Keratinocyte (primary cell): Measurements from ENCODE around the gene NLRP1. TPM values are rescaled to one million over a fixed set of nuclear protein-coding genes. Genes with fewer than 3 reads are reported as not detected.

Experiments
- DNase-seq: peaks from one replicate; pipeline ENCODE4 v3.0.0-alpha.2; 2011; ENCODE audit warnings: low read depth, missing footprints, low spot score
- FAIRE-seq: peaks from 2 replicates; lab custom pipeline; 2011; peaks lifted over from hg19 to GRCh38; lab: Jason Lieb, UNC
- H2AFZ ChIP-seq: 2 replicates; pipeline ENCODE4 v1.6.0; 2012; ENCODE audit warnings: low read length, control low read depth, inconsistent platforms; ENCODE audit not compliant: control insufficient read depth
- H3K27ac ChIP-seq: 2 replicates; pipeline ENCODE4 v1.5.1; 2011; ENCODE audit warnings: low read length; ENCODE audit not compliant: control insufficient read depth, insufficient read depth
- H3K27me3 ChIP-seq: 3 replicates; pipeline ENCODE4 v1.6.0; 2011; ENCODE audit warnings: low read length; ENCODE audit not compliant: control insufficient read depth, insufficient read depth; ENCODE audit errors: extremely low read depth
- H3K36me3 ChIP-seq, 2 experiments: 2 replicates in 1 of 2; 3 replicates in 1 of 2; pipeline ENCODE4 v1.5.1; 2011; ENCODE audit warnings: low read length in 2 of 2, mild to moderate bottlenecking in 1 of 2; ENCODE audit not compliant: control insufficient read depth in 2 of 2, insufficient read depth in 2 of 2; ENCODE audit errors: extremely low read depth in 1 of 2
- H3K4me1 ChIP-seq: 3 replicates; pipeline ENCODE4 v1.5.1; 2011; ENCODE audit warnings: low read length; ENCODE audit not compliant: control insufficient read depth, insufficient read depth; ENCODE audit errors: extremely low read depth
- H3K4me2 ChIP-seq: 3 replicates; pipeline ENCODE4 v1.6.0; 2011; ENCODE audit warnings: low read depth, low read length; ENCODE audit not compliant: control insufficient read depth, insufficient read depth; ENCODE audit errors: extremely low read depth
- H3K4me3 ChIP-seq, 3 experiments: fragments of 200-600 bp in 1 of 3; sonication (generic) in 1 of 3; 2 replicates in 2 of 3; 3 replicates in 1 of 3; pipeline ENCODE4 v1.5.1; 2011 to 2016; ENCODE audit warnings: low read length in 3 of 3, mild to moderate bottlenecking in 3 of 3, control low read depth in 2 of 3, inconsistent platforms in 1 of 3, low read depth in 1 of 3, mixed read lengths in 1 of 3, mixed run types in 1 of 3, moderate library complexity in 1 of 3; ENCODE audit not compliant: control insufficient read depth in 2 of 3, insufficient read depth in 2 of 3; ENCODE audit errors: extremely low read depth in 1 of 3
- H3K79me2 ChIP-seq: 2 replicates; pipeline ENCODE4 v1.6.0; 2012; ENCODE audit warnings: low read length; ENCODE audit not compliant: control insufficient read depth, insufficient read depth
- H3K9ac ChIP-seq: 3 replicates; pipeline ENCODE4 v1.6.0; 2011; ENCODE audit warnings: low read length; ENCODE audit not compliant: control insufficient read depth, insufficient read depth; ENCODE audit errors: extremely low read depth
- H3K9me1 ChIP-seq: 3 replicates; pipeline ENCODE4 v1.6.0; 2011; ENCODE audit warnings: low read length; ENCODE audit not compliant: control insufficient read depth, insufficient read depth; ENCODE audit errors: extremely low read depth
- H3K9me3 ChIP-seq: 2 replicates; pipeline ENCODE4 v1.5.1; 2012; ENCODE audit warnings: low read depth, low read length; ENCODE audit not compliant: control insufficient read depth
- H4K20me1 ChIP-seq: 3 replicates; pipeline ENCODE4 v1.6.0; 2011; ENCODE audit warnings: low read length; ENCODE audit not compliant: control insufficient read depth, insufficient read depth; ENCODE audit errors: extremely low read depth
- EZH2 ChIP-seq: IDR thresholded peaks from one replicate; pipeline ENCODE4 v1.6.1; 2012; ENCODE audit warnings: inconsistent platforms, mild to moderate bottlenecking, low read length, moderate library complexity
- dilution Hi-C: fragments of 300-500 bp; cut with MboI; formaldehyde crosslinking; loops from one replicate; pipeline ENCODE4 v1.7.0; 2020; ENCODE audit warnings: low sequenced_read_pairs; ENCODE audit not compliant: extremely low pct_ligation_motif_present
- polyA plus RNA-seq, 5 experiments: library from polyadenylated mRNA; depleted of rRNA in 3 of 5; stranded (reverse) in 3 of 5; stranded (forward) in 1 of 5; unstranded in 1 of 5; fragments of >200 nt; gene quantifications; 1 replicate in 1 of 5; 2 replicates in 3 of 5; 3 replicates in 1 of 5; pipeline versions ENCODE4 v1.2.1 to v1.2.3, GENCODE V29; 2011 to 2012; ENCODE audit warnings: missing spikeins in 2 of 5, low read depth in 1 of 5, low replicate concordance in 1 of 5
- TF ChIP-seq, protein P1 (sequence below), 3 experiments: IDR thresholded peaks in 1 of 3; conservative IDR thresholded peaks in 1 of 3; optimal IDR thresholded peaks in 1 of 3; 2 replicates in 2 of 3; 3 replicates in 1 of 3; pipeline versions ENCODE3 to v1.5.1; 2011; ENCODE audit warnings: low read length in 3 of 3, mild to moderate bottlenecking in 3 of 3, moderate library complexity in 2 of 3, control low read depth in 1 of 3, inconsistent platforms in 1 of 3; ENCODE audit not compliant: insufficient read depth in 2 of 3; ENCODE audit errors: extremely low read depth in 1 of 3

The NLRP1 gene
- polyA plus RNA-seq, 1 donor (not counting 4 experiments of a cell fraction or from before 2014, with no cell fraction given): 20.1 TPM

DNA sequence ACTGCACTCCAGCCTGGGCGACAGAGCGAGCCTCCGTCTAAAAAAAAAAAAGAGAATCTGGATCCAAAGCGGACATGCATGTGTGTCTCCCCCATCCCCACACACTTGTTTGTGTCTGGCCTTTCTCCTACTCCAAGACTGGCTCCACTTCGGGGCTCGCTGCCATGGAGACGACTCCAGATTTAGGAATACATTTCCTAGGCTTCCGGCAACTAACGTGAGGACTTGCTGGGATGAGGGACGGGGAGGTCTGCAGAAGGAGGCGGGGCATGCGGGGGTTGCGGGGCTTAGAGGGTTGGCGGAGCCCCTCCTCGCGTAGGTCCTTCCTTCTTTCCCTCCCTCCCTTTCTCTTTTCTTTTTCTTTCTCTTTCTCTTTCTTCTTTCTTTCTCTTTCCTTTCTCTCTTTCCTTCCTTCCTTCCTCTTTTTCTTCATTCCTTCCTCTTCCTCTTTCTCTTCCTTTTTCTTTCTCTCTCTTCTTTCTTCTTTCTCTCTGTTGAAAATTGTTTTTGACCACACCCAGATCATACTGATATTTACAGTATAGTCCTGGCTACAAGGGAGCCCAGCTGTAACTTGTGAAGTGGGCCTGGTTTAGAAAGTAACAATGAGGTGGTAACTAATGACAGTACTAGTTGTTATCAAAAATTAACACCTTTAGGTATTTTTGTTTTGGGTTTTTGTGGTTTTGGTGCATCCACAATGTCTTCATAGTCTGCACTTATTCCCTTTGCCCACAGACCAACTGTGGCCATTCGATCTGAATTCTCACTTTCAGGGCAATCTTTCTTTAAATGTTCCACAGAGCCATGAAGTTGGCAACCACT lies 72.7 kb downstream of the NLRP1 start:
- H3K27ac ChIP-seq: no peak overlapping the region
- H3K9ac ChIP-seq: no peak overlapping the region
- H3K36me3 ChIP-seq: peaks cover 11 to 20% of the 10 kb centered on the region in 2 experiments
- no peak overlapping the region for H3K4me3 ChIP-seq
- no peaks in the 10 kb centered on the region for H4K20me1 ChIP-seq
- H3K79me2 ChIP-seq: no peaks in the 10 kb centered on the region
- H3K9me3 ChIP-seq: no peaks in the 10 kb centered on the region
- H3K9me1 ChIP-seq: no peaks in the 10 kb centered on the region
- no peak for TF ChIP-seq EZH2
- TF ChIP-seq, protein P1, sequence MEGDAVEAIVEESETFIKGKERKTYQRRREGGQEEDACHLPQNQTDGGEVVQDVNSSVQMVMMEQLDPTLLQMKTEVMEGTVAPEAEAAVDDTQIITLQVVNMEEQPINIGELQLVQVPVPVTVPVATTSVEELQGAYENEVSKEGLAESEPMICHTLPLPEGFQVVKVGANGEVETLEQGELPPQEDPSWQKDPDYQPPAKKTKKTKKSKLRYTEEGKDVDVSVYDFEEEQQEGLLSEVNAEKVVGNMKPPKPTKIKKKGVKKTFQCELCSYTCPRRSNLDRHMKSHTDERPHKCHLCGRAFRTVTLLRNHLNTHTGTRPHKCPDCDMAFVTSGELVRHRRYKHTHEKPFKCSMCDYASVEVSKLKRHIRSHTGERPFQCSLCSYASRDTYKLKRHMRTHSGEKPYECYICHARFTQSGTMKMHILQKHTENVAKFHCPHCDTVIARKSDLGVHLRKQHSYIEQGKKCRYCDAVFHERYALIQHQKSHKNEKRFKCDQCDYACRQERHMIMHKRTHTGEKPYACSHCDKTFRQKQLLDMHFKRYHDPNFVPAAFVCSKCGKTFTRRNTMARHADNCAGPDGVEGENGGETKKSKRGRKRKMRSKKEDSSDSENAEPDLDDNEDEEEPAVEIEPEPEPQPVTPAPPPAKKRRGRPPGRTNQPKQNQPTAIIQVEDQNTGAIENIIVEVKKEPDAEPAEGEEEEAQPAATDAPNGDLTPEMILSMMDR (optimal IDR thresholded peaks at IDR 0.05 in 1 of 3, IDR thresholded peaks at IDR 0.05 in 1 of 3, conservative IDR thresholded peaks at IDR 0.05 in 1 of 3; ENCODE audit: extremely low read depth in 1 of 3, insufficient read depth in 2 of 3, low read length in 3 of 3): no peak
- no peak for FAIRE-seq
- H2AFZ ChIP-seq: no peak overlapping the region
- H3K4me2 ChIP-seq: no peak overlapping the region
- H3K4me1 ChIP-seq: peaks cover 23% of the 10 kb centered on the region
- dilution Hi-C loops: no loop called here
- H3K27me3 ChIP-seq: no peaks in the 10 kb centered on the region
- no peak for DNase-seq

DNA sequence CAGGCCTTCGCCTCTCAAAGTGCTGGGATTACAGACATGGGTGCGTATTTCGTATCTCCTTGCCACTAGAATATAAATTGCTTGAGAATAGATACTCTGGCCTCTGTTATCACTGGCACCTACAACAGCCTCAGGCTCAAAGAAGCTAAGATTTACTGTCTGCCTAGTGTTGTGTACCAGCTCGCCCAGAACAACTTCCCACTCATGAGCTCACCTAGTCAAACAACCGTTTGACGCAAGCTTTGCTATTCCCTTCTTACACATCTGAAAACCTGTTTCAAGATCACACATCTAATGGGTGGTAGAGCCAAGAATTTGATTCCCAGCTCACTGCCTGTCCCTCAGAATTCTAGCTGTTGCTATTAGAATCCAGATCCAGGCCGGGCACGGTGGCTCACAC lies 73.5 kb downstream of the NLRP1 start:
- Histone ChIP-seq H3K9me1 (no peaks in the 10 kb centered on the region), H3K36me3 (peaks cover 11 to 18% of the 10 kb centered on the region in 2 experiments), H4K20me1 (no peaks in the 10 kb centered on the region), H3K79me2 (no peaks in the 10 kb centered on the region), H3K9ac (no peak overlapping the region), H3K27me3 (no peaks in the 10 kb centered on the region), H3K4me1 (peaks cover 15% of the 10 kb centered on the region), H3K27ac (no peak overlapping the region), H3K4me3 (no peak overlapping the region), H3K9me3 (no peaks in the 10 kb centered on the region), H3K4me2 (no peak overlapping the region), H2AFZ (no peak overlapping the region)
- TF ChIP-seq, protein P1 (optimal IDR thresholded peaks at IDR 0.05 in 1 of 3, IDR thresholded peaks at IDR 0.05 in 1 of 3, conservative IDR thresholded peaks at IDR 0.05 in 1 of 3; ENCODE audit: extremely low read depth in 1 of 3, insufficient read depth in 2 of 3, low read length in 3 of 3): no peak
- no peak for TF ChIP-seq EZH2
- dilution Hi-C loops: no loop called here
- FAIRE-seq (peak; percentile 57), DNase-seq (no peak)
